HepG2 (cell line): ENCODE results near the gene NECTIN3. TPM values are rescaled to one million over a fixed set of nuclear protein-coding genes. Genes with fewer than 3 reads are reported as not detected.

Experiments
- ATAC-seq: fragments of 200-7000 bp; cut with Tn5 transposase; 3 replicates; pipeline ENCODE4 v1.9.1; 2020; ENCODE audit warnings: mild to moderate bottlenecking, moderate library complexity
- BruUV-seq: library from RNA; stranded (reverse); fragments of 400-500 nt; replicated peaks from 2 replicates; lab custom pipeline; 2021; lab: Mats Ljungman, UMichigan
- CTCF ChIA-PET: fragments of 300-600 bp; formaldehyde crosslinking; extraction: SDS; loops from one replicate; lab custom pipeline; 2021; ENCODE audit warnings: low total read pairs, inconsistent platforms, low intra/inter-chr PET ratio; lab: Yijun Ruan, JAX
- POLR2A ChIA-PET: fragments of 350-600 bp; sonication (Branson Sonifier 250); formaldehyde crosslinking; loops from one replicate; lab custom pipeline; 2020; ENCODE audit warnings: antibody characterized with exemption, inconsistent platforms; lab: Yijun Ruan, JAX
- DNase-seq: peaks from one replicate; pipeline ENCODE4 v3.0.0-alpha.2; 2015; ENCODE audit warnings: low spot score
- FAIRE-seq: peaks from 3 replicates; lab custom pipeline; 2011; peaks lifted over from hg19 to GRCh38; lab: Jason Lieb, UNC
- H2AFZ ChIP-seq: one replicate; pipeline ENCODE4 v1.6.1; 2011; ENCODE audit warnings: low read length, inconsistent platforms
- H3K27ac ChIP-seq: fragments of 300-600 bp; 3 replicates; pipeline ENCODE4 v1.8.0; 2011; ENCODE audit warnings: mixed run types, mild to moderate bottlenecking, mixed read lengths, low read length, inconsistent platforms; ENCODE audit not compliant: insufficient read depth; ENCODE audit errors: extremely low read length
- H3K27me3 ChIP-seq, 2 experiments: fragments of 200-600 bp in 1 of 2; 2 replicates in 1 of 2; 3 replicates in 1 of 2; pipeline versions ENCODE4 v1.6.0 to v1.8.0; 2011; ENCODE audit warnings: low read length in 2 of 2, mild to moderate bottlenecking in 2 of 2, moderate library complexity in 2 of 2, inconsistent platforms in 1 of 2; ENCODE audit not compliant: insufficient read depth in 2 of 2, control insufficient read depth in 1 of 2
- H3K36me3 ChIP-seq, 2 experiments: fragments of 200-600 bp in 1 of 2; replicated peaks in 1 of 2; 2 replicates in 1 of 2; 3 replicates in 1 of 2; pipeline versions ENCODE4 v1.5.1 to v1.8.0; 2011; ENCODE audit warnings: low read length in 2 of 2, inconsistent platforms in 1 of 2; ENCODE audit not compliant: insufficient read depth in 2 of 2, control insufficient read depth in 1 of 2
- H3K4me1 ChIP-seq: 2 replicates; pipeline ENCODE4 v1.5.1; 2012; ENCODE audit warnings: low read length, inconsistent platforms; ENCODE audit not compliant: insufficient read depth
- H3K4me2 ChIP-seq: 2 replicates; pipeline ENCODE4 v1.6.0; 2011; ENCODE audit warnings: low read depth, low read length, inconsistent platforms
- H3K4me3 ChIP-seq, 3 experiments: fragments of 200-600 bp in 1 of 3; sonication (generic), shearing (Covaris generic) in 1 of 3; replicated peaks in 1 of 3; 2 replicates each; pipeline ENCODE4 v1.5.1; 2011 to 2016; ENCODE audit warnings: low read length in 3 of 3, inconsistent platforms in 2 of 3, low read depth in 2 of 3, mild to moderate bottlenecking in 2 of 3, control low read depth in 1 of 3, mixed read lengths in 1 of 3; ENCODE audit not compliant: insufficient read depth in 1 of 3
- H3K79me2 ChIP-seq: one replicate; pipeline ENCODE4 v1.6.1; 2011; ENCODE audit warnings: low read length, inconsistent platforms; ENCODE audit not compliant: insufficient read depth
- H3K9ac ChIP-seq: 2 replicates; pipeline ENCODE4 v1.6.0; 2011; ENCODE audit warnings: mild to moderate bottlenecking, low read depth, low read length, inconsistent platforms; ENCODE audit not compliant: insufficient read depth
- H3K9me3 ChIP-seq: 2 replicates; pipeline ENCODE4 v1.5.1; 2012; ENCODE audit warnings: mild to moderate bottlenecking, low read length
- H4K20me1 ChIP-seq: 2 replicates; pipeline ENCODE4 v1.6.0; 2011; ENCODE audit warnings: inconsistent platforms, mild to moderate bottlenecking, low read length, moderate library complexity; ENCODE audit not compliant: insufficient read depth
- CREB3 ChIP-seq: sonication (generic); formaldehyde crosslinking; IDR thresholded peaks from 2 replicates; pipeline ENCODE4 v1.5.0; 2020; ENCODE audit warnings: missing genetic modification reagents
- HMG20A ChIP-seq: IDR thresholded peaks from 2 replicates; pipeline ENCODE4 v1.6.1; 2016; ENCODE audit warnings: borderline replicate concordance
- LCORL ChIP-seq, 2 experiments: fragments of 450-650 bp in 1 of 2; sonication (generic) in 1 of 2; formaldehyde crosslinking in 1 of 2; IDR thresholded peaks; 2 replicates each; pipeline versions ENCODE4 v1.5.0 to v1.6.1; 2017 to 2020; ENCODE audit warnings: antibody characterized with exemption in 1 of 2, missing genetic modification reagents in 1 of 2
- MED13 ChIP-seq: sonication (generic); formaldehyde crosslinking; IDR thresholded peaks from 2 replicates; pipeline ENCODE4 v1.5.0; 2020; ENCODE audit warnings: missing genetic modification reagents
- MED8 ChIP-seq: sonication (generic); formaldehyde crosslinking; IDR thresholded peaks from 2 replicates; pipeline ENCODE4 v1.8.1; 2023; ENCODE audit warnings: mild to moderate bottlenecking, missing genetic modification reagents; ENCODE audit not compliant: insufficient replicate concordance
- NFE2 ChIP-seq: sonication (generic); formaldehyde crosslinking; IDR thresholded peaks from 2 replicates; pipeline ENCODE4 v1.4.0; 2020; ENCODE audit warnings: missing genetic modification reagents
- NR0B2 ChIP-seq: sonication (generic); formaldehyde crosslinking; IDR thresholded peaks from 2 replicates; pipeline ENCODE4 v1.4.0; 2020; ENCODE audit warnings: mild to moderate bottlenecking, missing genetic modification reagents
- PRDM10 ChIP-seq: sonication (generic); formaldehyde crosslinking; IDR thresholded peaks from 2 replicates; pipeline ENCODE4 v1.4.0; 2020; ENCODE audit warnings: low read depth, missing genetic modification reagents
- RBAK ChIP-seq: sonication (generic); formaldehyde crosslinking; IDR thresholded peaks from 2 replicates; pipeline ENCODE4 v1.5.1; 2020; ENCODE audit warnings: mild to moderate bottlenecking, missing genetic modification reagents
- SNAI1 ChIP-seq: sonication (generic); formaldehyde crosslinking; IDR thresholded peaks from 2 replicates; pipeline ENCODE4 v1.5.0; 2020; ENCODE audit warnings: mild to moderate bottlenecking, missing genetic modification reagents, borderline replicate concordance
- SUZ12 ChIP-seq: fragments of 150-350 bp; IDR thresholded peaks from 2 replicates; pipeline ENCODE4 v1.6.1; 2014; ENCODE audit warnings: low read depth, low read length
- ZBTB1 ChIP-seq: sonication (generic); formaldehyde crosslinking; IDR thresholded peaks from 2 replicates; pipeline ENCODE4 v1.4.0; 2020; ENCODE audit warnings: missing genetic modification reagents, borderline replicate concordance
- ZNF263 ChIP-seq: sonication (generic); formaldehyde crosslinking; IDR thresholded peaks from 2 replicates; pipeline ENCODE4 v1.4.0; 2020; ENCODE audit warnings: missing genetic modification reagents
- ZNF34 ChIP-seq: sonication (generic); formaldehyde crosslinking; IDR thresholded peaks from 2 replicates; pipeline ENCODE4 v1.4.0; 2020; ENCODE audit warnings: mild to moderate bottlenecking, missing genetic modification reagents, borderline replicate concordance
- ZNF382 ChIP-seq: sonication (generic); formaldehyde crosslinking; IDR thresholded peaks from 2 replicates; pipeline ENCODE4 v1.5.0; 2020; ENCODE audit warnings: missing genetic modification reagents, mild to moderate bottlenecking, borderline replicate concordance
- ZNF496 ChIP-seq: sonication (generic); formaldehyde crosslinking; IDR thresholded peaks from 2 replicates; pipeline ENCODE4 v1.8.1; 2023; ENCODE audit warnings: mild to moderate bottlenecking, moderate library complexity, missing genetic modification reagents; ENCODE audit not compliant: insufficient replicate concordance
- ZNF788 ChIP-seq: sonication (generic); formaldehyde crosslinking; IDR thresholded peaks from 2 replicates; pipeline ENCODE4 v1.5.0; 2020; ENCODE audit warnings: mild to moderate bottlenecking, missing genetic modification reagents, borderline replicate concordance
- WGBS: methylation state at CpG from one replicate; pipeline ENCODE4 v1.1.6; 2017; ENCODE audit warnings: low lambda C conversion rate; 5-methylcytosine and 5-hydroxymethylcytosine counted together
- in situ Hi-C: cut with HindIII; loops from 2 replicates; pipeline ENCODE4 v1.10.0; 2017; ENCODE audit warnings: low pct_unique_long_range_greater_than_20kb; ENCODE audit not compliant: extremely low pct_ligation_motif_present
- intact Hi-C: fragments of 100-400 bp; cut with micrococcal nuclease; formaldehyde crosslinking; loops from one replicate; pipeline ENCODE4 v1.10.0; 2022; ENCODE audit not compliant: unreplicated experiment
- polyA plus RNA-seq, 8 experiments: library from polyadenylated mRNA; depleted of rRNA in 3 of 8; stranded (reverse) in 7 of 8; unstranded in 1 of 8; fragments of >200 nt; fragmentation: Illumina TruSeq in 4 of 8; extraction: Trizol in 4 of 8; gene quantifications; 2 replicates each; pipeline versions ENCODE4 v1.2.1 to v1.2.3, GENCODE V29; 2011 to 2016; ENCODE audit warnings: low read depth in 4 of 8, missing spikeins in 1 of 8, mixed read lengths in 1 of 8; ENCODE audit not compliant: insufficient read depth in 1 of 8
- total RNA-seq, 5 experiments: library from RNA; depleted of rRNA; stranded (reverse); fragments of >200 nt; fragmentation: Illumina TruSeq; extraction: Trizol; gene quantifications; 2 replicates each; pipeline ENCODE4 v1.2.3, GENCODE V29; 2016; ENCODE audit warnings: low read depth in 1 of 5

The NECTIN3 gene
- total and polyA plus RNA-seq, 2 of the 13 experiments (the other 11 are each of a cell fraction or from before 2014, with no cell fraction given) = 10.4 to 45.1 TPM

GRCh38 chr3:111212511-111212910 is 140.9 kb downstream of the NECTIN3 start:
- no peaks in the 10 kb centered on the region for H3K9me3 ChIP-seq
- intact Hi-C loops (no loop called here), in situ Hi-C loops (no loop called here)

GRCh38 chr3:111215481-111215880 is 143.9 kb downstream of the NECTIN3 start:
- Histone ChIP-seq H3K36me3 (no peaks in the 10 kb centered on the region), H2AFZ (no peak overlapping the region), H3K27ac (no peak overlapping the region), H3K9me3 (no peaks in the 10 kb centered on the region), H3K4me2 (no peak overlapping the region), H3K9ac (no peak overlapping the region), H3K27me3 (no peaks in the 10 kb centered on the region), H3K79me2 (no peaks in the 10 kb centered on the region), H4K20me1 (no peaks in the 10 kb centered on the region), H3K4me3 (no peak overlapping the region), H3K4me1 (no peaks in the 10 kb centered on the region)
- ATAC-seq (no peak), FAIRE-seq (no peak), DNase-seq (no peak)
- intact Hi-C loops (no loop called here), in situ Hi-C loops (no loop called here)
- POLR2A ChIA-PET = no interaction called here
- no TSS peak for BruUV-seq
- WGBS = 0% methylated on average over 1 of the region's 1 CpG
- CTCF ChIA-PET = no interaction called here
- TF ChIP-seq PRDM10 (CRISPR knock-in tag) = no peak
- no peak for TF ChIP-seq SUZ12
- no peak for TF ChIP-seq CREB3 (CRISPR knock-in tag)
- TF ChIP-seq ZNF788 (CRISPR knock-in tag) = no peak
- no peak for TF ChIP-seq RBAK (CRISPR knock-in tag)
- no peak for TF ChIP-seq MED8 (CRISPR knock-in tag)
- no peak for TF ChIP-seq SNAI1 (CRISPR knock-in tag)
- no peak for TF ChIP-seq ZNF382 (CRISPR knock-in tag)
- no peak for TF ChIP-seq ZNF34 (CRISPR knock-in tag)

More at GRCh38 chr3:111212511-111212910, 140.9 kb downstream of the NECTIN3 start:
- CTCF ChIA-PET = no interaction called here
- Histone ChIP-seq H4K20me1 (no peaks in the 10 kb centered on the region), H3K4me2 (no peak overlapping the region), H3K27me3 (no peaks in the 10 kb centered on the region; a peak in 1 of 5 replicates), H3K27ac (no peak overlapping the region), H3K9ac (no peak overlapping the region)
- POLR2A ChIA-PET = no interaction called here
- DNase-seq (no peak), FAIRE-seq (no peak)
- WGBS = 34% methylated on average over 4 of the region's 4 CpGs
- TF ChIP-seq HMG20A (CRISPR knock-in tag) = no peak
- 0 out of 2 replicates have a peak, but pooled peaks have one; percentile 49 for TF ChIP-seq LCORL (IDR thresholded peaks at IDR 0.05)
- no peak for TF ChIP-seq LCORL (CRISPR knock-in tag; IDR thresholded peaks at IDR 0.05)
- no peak for TF ChIP-seq NR0B2 (CRISPR knock-in tag)
- no peak for TF ChIP-seq MED13 (CRISPR knock-in tag)
- no peak for TF ChIP-seq ZNF263 (CRISPR knock-in tag)
- no peak for TF ChIP-seq ZBTB1 (CRISPR knock-in tag)
- no peak for TF ChIP-seq NFE2 (CRISPR knock-in tag)
- no peak for TF ChIP-seq ZNF496 (CRISPR knock-in tag)
- TF ChIP-seq, all 625 proteins: peak for 1
- Histone ChIP-seq H3K4me1 (no peaks in the 10 kb centered on the region), H2AFZ (no peak overlapping the region), H3K36me3 (no peaks in the 10 kb centered on the region), H3K4me3 (no peak overlapping the region), H3K79me2 (no peaks in the 10 kb centered on the region)
- no peak for ATAC-seq
- BruUV-seq = no TSS peak
